ENCODE data around the gene TUBA3C.
"Not testable (repeated sequence)": the region's sequence is repeated elsewhere in the genome, so short reads cannot be mapped to it uniquely, and the experiment has no call there.

The TUBA3C gene

GRCh38 chr13:19181621-19182485, at the start of gene TUBA3C:
Gene TUBA3C, minus strand, starts transcription at chr13:19181824. Its CDS starts 77 bp downstream, at chr13:19181747.
- DNase-seq: peak in 1 of 10 donors; percentile 16
- intact Hi-C loops (cut with DNase I): no loop called here

- not testable (repeated sequence) for DNase-seq
- intact Hi-C loops (cut with DNase I): loop anchor here (10.0 kb wide), 1 partner anchor 497 kb away; no protein-coding TSS in a partner anchor
Observed at GRCh38 chr13:19207413-19207812, 25.8 kb upstream of the TUBA3C start.

DNA sequence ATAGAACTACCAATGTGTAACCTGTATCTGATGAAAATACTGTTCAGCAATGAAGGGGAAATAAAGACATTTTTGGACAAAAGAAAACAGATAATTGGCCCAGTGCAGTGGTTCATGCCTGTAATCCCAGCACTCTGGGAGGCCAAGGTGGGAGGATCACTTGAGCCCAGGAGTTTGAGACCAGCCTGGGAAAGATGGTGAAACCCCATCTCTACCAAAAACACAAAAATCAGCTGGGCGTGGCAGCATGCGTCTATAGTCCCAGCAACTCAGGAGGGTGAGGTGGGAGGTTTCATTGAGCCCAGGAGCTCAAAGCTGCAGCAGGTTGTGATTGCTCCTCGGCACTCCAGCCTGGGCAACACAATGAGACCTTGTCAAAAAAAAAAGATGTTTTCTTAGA, 11.0 kb upstream of the TUBA3C start:
- intact Hi-C loops (cut with DNase I); DNase-seq: not testable (repeated sequence)

DNA sequence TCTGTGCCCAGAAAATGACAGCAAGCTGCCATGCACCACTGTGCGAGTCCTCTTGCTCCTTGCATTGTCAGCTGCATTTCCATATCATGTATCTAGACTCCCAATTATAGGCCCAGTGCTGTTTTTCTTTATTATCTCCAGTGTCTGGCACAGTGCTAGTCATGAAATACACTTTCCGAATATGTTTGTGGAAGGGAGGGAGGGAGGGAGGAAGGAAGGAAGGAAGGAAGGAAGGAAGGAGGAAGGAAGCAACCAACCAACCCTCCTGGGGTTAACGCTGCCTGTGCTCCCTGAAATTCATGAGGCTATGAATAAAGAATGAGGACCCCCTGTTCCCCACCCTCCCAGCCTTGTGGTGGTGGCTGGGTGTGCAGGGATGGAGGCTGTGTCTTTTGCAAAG, 8.3 kb upstream of the TUBA3C start:
- intact Hi-C loops (cut with DNase I); DNase-seq: not testable (repeated sequence)

DNA sequence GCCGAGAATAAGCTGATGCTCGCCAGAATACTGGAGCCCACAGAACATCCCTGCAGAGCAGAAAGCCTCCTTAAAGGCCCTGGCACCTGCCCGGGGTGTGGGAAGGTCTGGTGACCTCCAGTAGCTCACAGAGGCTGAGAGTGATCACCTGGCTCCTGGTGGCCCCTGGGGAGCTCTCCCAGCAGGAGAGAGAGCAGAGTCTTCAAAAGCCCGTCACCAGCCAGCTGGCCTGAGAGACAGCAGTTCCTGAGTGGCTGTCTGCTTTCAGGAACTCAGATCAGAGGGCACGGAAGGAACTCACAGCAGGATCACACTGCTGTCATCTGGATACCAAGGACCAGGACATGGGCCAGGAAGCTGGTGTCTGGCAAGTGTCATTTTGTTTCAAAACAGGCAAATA, 7.7 kb upstream of the TUBA3C start:
- intact Hi-C loops (cut with DNase I); DNase-seq: not testable (repeated sequence)

- no peak for DNase-seq
Observed at GRCh38 chr13:19185865-19186645, 4.4 kb upstream of the TUBA3C start.

DNA sequence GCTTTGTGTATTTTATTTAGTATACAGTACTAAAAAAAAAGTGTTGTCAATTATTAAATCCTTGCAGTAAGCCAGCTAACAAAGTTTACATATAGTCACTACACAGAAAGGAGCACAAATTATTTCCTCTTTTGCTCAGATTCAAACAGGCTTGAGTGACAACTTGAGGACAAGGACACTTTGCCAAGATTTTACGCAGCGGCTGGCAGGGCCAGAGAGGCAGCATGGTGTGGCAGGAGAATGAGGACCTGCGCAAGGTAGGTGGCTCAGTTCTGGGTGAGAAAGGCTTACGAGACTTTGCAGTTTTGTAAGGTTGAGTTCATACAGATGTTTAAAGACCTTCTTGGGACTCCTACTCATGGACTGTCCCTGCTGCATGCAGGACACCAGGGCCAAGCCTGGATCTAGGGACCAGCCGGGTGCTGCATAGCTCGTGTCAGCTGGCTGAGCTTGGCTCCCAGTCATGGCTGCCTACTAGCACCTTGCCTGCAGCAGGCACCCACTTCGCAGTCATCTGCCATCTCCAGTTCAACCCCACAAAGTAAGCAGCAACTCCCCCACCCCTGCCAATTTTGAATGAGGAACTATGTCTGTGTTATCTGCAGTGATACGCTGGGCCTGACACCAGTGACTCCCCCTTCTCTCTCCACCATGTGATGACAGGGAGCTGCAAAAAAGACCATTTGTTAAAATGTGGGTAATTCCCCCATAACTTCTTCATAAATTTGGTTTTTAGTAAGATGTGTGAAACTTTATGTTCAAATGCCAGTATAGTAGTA, 3.7 kb upstream of the TUBA3C start:
- intact Hi-C loops (cut with DNase I): no loop called here
- DNase-seq: peak in 1 of 10 donors; percentile 50

More at GRCh38 chr13:19185865-19186645, 4.4 kb upstream of the TUBA3C start:
- intact Hi-C loops (cut with DNase I): no loop called here

DNA sequence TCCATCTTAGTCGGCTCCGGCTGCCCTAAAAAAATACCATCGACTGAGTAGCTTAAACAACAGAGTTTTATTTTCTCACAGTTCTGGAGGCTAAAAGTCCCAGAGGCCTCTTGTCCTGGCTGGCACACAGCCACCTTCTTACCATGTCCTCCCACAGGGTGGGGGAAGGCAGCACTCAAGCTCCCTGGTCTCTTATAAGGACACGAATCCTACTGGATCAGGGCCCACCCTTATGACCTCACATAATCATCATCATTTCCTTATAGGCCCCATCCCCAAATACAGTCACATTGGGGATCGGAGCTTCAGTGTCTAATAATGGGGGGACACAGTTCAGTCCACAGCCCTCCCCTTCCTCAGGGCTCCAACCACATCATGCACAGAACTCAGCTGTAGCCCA, 2.6 kb upstream of the TUBA3C start:
- peak in 1 of 10 donors; percentile 14 for DNase-seq
- intact Hi-C loops (cut with DNase I): no loop called here

DNA sequence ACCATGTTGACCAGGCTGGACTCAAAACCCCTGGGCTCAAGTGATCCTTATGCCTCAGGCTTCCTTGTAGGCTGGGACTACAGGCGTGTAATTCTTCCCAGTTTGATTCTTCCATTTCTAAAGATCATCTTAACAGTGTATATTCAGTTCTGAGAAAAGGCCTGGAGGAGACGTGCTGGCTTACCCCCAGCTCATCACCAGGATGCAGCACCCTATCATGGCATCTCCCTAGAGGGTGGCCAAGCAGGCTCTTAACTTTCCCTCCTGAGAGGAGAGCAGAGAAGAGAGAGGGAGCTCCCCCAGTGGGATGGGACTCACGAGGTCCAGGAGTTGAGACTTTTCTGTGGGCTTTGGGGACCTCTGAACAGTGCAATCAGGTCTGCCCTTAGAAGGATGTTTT, 2.1 kb upstream of the TUBA3C start:
- intact Hi-C loops (cut with DNase I): no loop called here
- DNase-seq: peak in 1 of 10 donors; percentile 6

DNA sequence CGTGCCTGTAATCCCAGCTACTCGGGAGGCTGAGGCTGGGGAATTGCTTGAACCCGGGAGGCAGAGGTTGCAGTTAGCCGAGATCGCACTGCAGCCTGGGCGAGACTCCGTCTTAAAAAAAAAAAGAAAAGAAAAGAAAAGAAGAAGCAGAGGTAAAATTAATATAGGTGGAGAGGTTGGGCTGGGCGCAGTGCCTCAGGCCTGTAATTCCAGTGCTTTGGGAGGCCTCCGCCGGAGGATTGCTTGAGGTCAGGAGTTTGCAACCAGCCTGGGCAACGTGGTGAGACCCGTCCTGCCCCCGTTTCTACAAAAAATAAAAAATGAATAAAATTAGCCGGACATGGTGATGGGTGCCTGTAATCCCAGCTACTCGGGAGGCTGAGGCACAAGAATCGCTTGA, 912 bp upstream of the TUBA3C start:
- intact Hi-C loops (cut with DNase I): no loop called here
- DNase-seq: peak in 1 of 10 donors; percentile 61

GRCh38 chr13:19181021-19181620, 503 bp downstream of the TUBA3C start:
- peak in 1 of 10 donors; percentile 79 for DNase-seq
- intact Hi-C loops (cut with DNase I): no loop called here

DNA sequence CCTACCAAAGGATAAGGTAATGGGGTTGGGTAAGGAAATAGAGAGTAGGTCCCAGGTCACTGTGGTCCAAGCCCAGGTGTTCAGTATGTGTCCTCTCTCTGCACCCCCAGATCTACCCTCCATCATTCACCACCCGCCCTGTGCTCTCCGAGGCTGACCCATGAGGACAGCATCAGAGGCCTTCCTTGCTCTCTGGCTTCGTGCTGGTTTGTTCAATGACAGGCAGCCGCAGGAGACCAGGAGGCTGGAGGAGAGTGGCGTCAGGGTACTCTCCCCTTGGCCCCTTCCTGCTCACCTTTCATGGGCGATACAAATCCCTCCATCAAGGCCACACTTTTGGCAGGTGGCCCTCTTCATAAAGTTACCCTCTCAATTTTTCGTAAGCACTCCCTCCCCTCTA, 1.7 kb downstream of the TUBA3C start:
- peak in 1 of 10 donors; percentile 25 for DNase-seq
- intact Hi-C loops (cut with DNase I): no loop called here

DNA sequence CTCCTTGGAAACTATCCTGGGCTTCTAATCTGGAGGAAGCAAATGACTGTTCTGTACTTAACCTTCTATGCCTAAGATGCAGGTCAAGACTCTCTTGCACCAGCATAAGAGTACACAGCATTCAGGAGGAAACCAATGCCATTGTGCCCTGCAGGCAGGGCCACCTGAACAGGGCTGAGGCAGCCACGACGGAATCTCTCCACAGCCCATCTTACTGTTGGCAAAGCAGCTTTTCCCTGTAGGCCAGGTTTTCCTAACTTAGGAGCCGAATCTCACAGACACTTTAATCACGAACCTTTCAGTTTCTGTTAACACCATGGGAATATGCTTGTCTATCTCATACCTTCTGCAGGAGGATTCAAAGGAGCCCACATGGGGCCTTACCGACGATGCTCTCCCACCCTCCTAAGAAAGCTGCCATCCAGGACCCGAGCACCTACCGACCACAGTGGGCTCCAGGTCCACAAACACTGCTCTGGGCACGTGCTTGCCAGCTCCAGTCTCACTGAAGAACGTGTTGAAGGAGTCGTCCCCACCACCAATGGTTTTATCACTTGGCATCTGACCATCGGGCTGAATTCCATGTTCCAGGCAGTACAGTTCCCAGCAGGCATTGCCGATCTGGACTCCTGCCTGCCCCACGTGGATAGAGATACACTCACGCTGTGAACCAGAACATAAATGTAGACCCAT, 2.6 kb downstream of the TUBA3C start:
- intact Hi-C loops (cut with DNase I): no loop called here
- peak in 1 of 10 donors; percentile 60 for DNase-seq

- DNase-seq: peak in 1 of 10 donors; percentile 78
- intact Hi-C loops (cut with DNase I): not testable (repeated sequence)
Observed at GRCh38 chr13:19176981-19177776, 4.4 kb downstream of the TUBA3C start.

DNA sequence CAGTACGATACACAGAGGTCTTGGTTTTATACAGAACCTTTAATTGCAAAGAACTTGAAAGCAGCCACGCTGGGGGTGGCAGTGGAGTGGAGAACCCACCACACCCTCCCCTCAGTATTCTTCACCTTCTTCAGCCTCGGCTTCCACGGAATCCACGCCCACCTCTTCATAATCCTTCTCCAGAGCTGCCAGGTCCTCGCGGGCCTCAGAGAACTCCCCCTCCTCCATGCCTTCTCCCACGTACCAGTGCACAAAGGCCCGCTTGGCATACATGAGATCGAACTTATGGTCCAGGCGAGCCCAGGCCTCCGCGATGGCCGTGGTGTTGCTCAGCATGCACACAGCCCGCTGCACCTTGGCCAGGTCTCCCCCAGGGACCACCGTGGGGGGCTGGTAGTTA, 7.9 kb downstream of the TUBA3C start:
- DNase-seq: peak in 1 of 10 donors; percentile 53
- intact Hi-C loops (cut with DNase I): no loop called here

DNA sequence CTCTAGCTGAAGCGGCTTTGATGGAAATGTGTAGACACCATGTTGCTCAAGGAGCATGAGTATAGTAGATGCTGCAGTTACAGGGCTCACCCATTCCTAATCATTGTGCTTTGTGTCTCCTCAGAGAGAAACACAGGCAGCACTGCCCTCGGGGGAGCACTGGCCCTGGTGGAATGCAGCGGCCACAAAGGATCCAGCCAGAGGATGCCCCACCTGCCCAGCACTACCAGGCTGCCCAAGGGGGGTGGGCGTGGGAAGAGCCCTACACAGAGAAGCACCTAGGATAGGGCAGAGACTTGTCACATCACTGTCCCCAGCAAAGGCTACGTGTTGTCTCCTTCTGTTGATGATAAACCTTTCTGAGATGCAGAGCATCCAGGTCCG, 9.0 kb downstream of the TUBA3C start:
- peak in 2 of 10 donors; percentile 13 to 25 for DNase-seq
- intact Hi-C loops (cut with DNase I): no loop called here

GRCh38 chr13:19172007-19172646, 9.5 kb downstream of the TUBA3C start:
- intact Hi-C loops (cut with DNase I): no loop called here
- DNase-seq: peak in 2 of 10 donors; percentile 25 to 67

DNA sequence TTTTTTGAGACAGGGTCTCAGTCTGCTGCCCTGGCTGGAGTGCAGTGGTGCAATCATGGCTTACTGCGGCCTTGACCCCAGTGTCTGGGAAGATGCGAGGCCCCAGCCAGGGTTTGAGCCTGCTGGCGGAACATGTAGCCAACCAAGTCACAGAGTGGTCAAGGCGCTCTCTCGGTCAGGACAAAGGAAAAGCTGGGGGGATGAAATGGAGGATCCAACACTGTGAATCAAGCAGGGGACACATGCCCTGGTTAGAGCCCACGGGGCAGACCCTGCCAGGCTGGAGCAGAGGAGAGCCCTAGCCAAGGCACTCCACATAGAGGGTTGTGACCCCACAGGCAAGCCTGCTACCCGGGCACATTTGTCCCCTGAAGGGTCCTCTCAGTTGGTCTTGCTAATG, 10.1 kb downstream of the TUBA3C start:
- intact Hi-C loops (cut with DNase I): no loop called here

More for the DNA sequence above, 10.1 kb downstream of the TUBA3C start:
- peak in 1 of 10 donors; percentile 70 for DNase-seq
